Lower lobe of right lung (tissue), 2 donors: ENCODE results near the gene HTR2B. TPM values are rescaled to one million over a fixed set of nuclear protein-coding genes. Genes with fewer than 3 reads are reported as not detected.
A peak's percentile ranks its signal among the peaks of the same experiment; 100 is the strongest.

ENCODE experiments used
- ATAC-seq, 2 donors: fragments of 200-7000 bp; cut with Tn5 transposase; one replicate each; pipeline ENCODE4 v1.9.1; 2020 to 2022; ENCODE audit warnings: mild to moderate bottlenecking in 2 of 2, moderate library complexity in 2 of 2
- DNase-seq: peaks from one replicate; pipeline ENCODE4 v3.0.0-alpha.2; 2020
- H3K27ac ChIP-seq: fragments of 200-600 bp; one replicate; pipeline ENCODE4 v1.8.0; 2022
- H3K27me3 ChIP-seq: fragments of 200-600 bp; one replicate; pipeline ENCODE4 v1.8.0; 2022; ENCODE audit warnings: low read depth
- H3K36me3 ChIP-seq: fragments of 200-600 bp; one replicate; pipeline ENCODE4 v1.8.0; 2022; ENCODE audit warnings: mild to moderate bottlenecking
- H3K4me1 ChIP-seq: fragments of 200-600 bp; one replicate; pipeline ENCODE4 v1.8.0; 2022
- H3K4me3 ChIP-seq: fragments of 200-600 bp; one replicate; pipeline ENCODE4 v1.8.0; 2022; ENCODE audit warnings: mild to moderate bottlenecking
- H3K9me3 ChIP-seq: fragments of 200-600 bp; one replicate; pipeline ENCODE4 v1.8.0; 2022
- CTCF ChIP-seq: fragments of 200-600 bp; IDR thresholded peaks from one replicate; pipeline ENCODE4 v1.8.0; 2022; ENCODE audit warnings: antibody characterized with exemption, mild to moderate bottlenecking
- intact Hi-C: fragments of 100-400 bp; cut with DNase I; formaldehyde crosslinking; loops from one replicate; pipeline ENCODE4 v1.11.0; 2022
- total RNA-seq: library from RNA; stranded (reverse); fragmentation: NEBNext Ultra II Directional; extraction: Animal tissue kit (Norgen Biotek cat#: 25700); gene quantifications from one replicate; pipeline ENCODE4 v1.2.1, GENCODE V29; 2021
- donor health status: DM: no; HTN: yes; CAD: no; lungs with severe emphysema.

HTR2B gene
- total RNA-seq, 1 donor from 2014 or later = 0.65 TPM

GRCh38 chr2:231161252-231161839, 36.5 kb upstream of the HTR2B start:
- no peaks in the 10 kb centered on the region for H3K27me3 ChIP-seq
- H3K27ac ChIP-seq = peak overlapping the region; percentile 52
- H3K4me3 ChIP-seq = no peak overlapping the region
- no peak for TF ChIP-seq CTCF
- ATAC-seq (no peak), DNase-seq (no peak)
- peaks cover 44% of the 10 kb centered on the region for H3K36me3 ChIP-seq
- intact Hi-C loops = no loop called here
- peaks cover 9% of the 10 kb centered on the region for H3K4me1 ChIP-seq
- H3K9me3 ChIP-seq = no peaks in the 10 kb centered on the region

DNA sequence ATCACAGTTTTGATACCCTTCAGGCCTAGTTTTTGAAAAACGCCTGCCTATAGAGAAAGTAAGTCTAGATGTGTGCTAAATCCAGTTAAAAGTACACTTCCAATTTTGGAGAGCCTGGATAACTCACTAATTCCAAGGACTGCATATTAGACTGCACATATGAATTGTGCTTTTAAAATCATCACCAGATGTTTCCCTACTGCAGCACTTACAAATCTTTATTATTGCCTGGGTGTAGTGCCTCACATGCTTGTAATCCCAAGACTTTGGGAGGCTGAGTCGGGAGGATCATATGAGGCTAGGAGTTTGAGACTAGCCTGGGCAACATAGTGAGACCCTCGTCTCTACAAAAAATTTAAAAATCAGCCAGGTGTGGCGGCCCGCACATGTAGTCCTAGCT, 35.9 kb upstream of the HTR2B start:
- Histone ChIP-seq H3K27me3 (no peaks in the 10 kb centered on the region), H3K9me3 (no peaks in the 10 kb centered on the region), H3K4me1 (peaks cover 9% of the 10 kb centered on the region), H3K4me3 (no peak overlapping the region), H3K27ac (no peak overlapping the region), H3K36me3 (peaks cover 37% of the 10 kb centered on the region)
- ATAC-seq (no peak), DNase-seq (no peak)
- TF ChIP-seq CTCF = no peak
- intact Hi-C loops = no loop called here

DNA sequence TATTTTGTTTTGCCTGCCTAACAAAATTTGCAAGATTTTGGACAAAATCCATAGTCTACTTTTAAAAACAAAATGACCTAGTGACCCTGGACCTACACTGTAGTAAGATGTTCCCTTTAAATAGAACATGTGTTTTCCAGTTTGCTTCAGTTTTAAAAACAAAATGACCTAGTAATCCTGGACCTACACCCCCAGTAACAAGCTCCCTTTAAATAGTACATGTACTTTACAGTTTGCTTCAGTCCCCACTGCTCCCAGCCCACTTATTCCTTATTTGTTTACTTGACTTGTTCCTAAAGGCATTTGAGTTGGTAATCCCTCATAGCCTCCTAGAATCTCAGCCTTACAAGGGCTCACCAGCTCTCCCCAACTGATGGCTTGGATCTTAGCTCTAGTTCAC, 34.5 kb upstream of the HTR2B start:
- Histone ChIP-seq H3K4me1 (peaks cover 9% of the 10 kb centered on the region), H3K9me3 (no peaks in the 10 kb centered on the region), H3K27ac (no peak overlapping the region), H3K36me3 (peaks cover 35% of the 10 kb centered on the region), H3K27me3 (no peaks in the 10 kb centered on the region), H3K4me3 (no peak overlapping the region)
- intact Hi-C loops = no loop called here
- no peak for DNase-seq
- no peak for TF ChIP-seq CTCF
- ATAC-seq = no peak

DNA sequence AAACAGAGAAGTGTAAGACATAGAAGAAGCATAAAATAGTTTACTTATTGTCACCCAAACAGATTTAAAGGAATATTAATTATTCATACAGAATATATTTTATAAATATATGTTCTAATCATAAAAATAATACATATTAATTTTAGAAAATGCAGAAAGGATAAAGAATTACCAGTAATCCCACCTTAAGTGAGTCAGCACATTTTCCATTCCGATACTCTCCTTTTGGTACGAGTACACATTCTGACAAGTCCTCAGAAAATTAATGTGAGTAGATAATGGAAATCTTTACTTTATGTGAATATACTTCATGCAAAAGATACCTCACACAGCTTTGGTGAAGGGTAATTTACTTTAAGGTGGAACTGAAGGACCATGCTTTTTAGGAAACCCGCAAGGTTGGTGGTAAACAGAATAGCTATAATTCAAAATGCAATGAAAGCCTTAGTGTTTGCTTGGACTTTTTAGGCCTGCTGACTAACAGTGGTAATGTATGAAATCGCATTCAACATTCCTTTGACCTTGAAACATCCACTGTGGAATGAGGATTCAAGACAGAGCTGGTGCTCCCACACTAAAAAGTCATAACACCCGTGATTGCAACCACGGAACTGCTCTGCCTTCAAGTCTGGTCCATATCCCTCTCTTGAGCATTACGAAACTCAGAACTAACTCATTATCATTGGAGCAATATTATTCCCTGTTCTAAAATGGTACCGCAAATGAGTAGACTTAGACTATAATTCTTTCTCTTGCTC, 28.1 kb upstream of the HTR2B start:
- H3K4me1 ChIP-seq = no peaks in the 10 kb centered on the region
- no peak overlapping the region for H3K4me3 ChIP-seq
- peaks cover 50% of the 10 kb centered on the region for H3K36me3 ChIP-seq
- H3K9me3 ChIP-seq = no peaks in the 10 kb centered on the region
- DNase-seq (no peak), ATAC-seq (no peak)
- H3K27ac ChIP-seq = no peak overlapping the region
- intact Hi-C loops = no loop called here
- no peak for TF ChIP-seq CTCF
- H3K27me3 ChIP-seq = no peaks in the 10 kb centered on the region

DNA sequence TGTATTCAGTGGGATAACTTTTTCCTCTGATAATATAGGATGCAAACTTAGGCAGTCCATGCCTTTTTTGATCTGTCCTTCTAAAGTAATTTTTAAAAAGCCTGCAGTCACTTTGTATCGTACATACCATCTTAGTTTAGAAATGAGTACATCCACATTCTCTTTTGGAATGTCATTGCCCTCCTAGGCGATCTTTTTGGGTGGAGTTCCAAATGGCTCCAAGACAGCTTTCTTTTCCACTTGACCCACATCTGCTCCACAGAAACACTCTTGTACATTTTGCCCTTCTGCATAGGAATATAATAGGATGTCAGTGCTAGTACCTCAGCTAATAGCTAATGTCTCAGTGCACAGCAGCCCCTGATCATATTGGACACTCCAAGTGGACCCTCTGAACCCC, 21.8 kb upstream of the HTR2B start:
- H3K36me3 ChIP-seq = peaks cover 39% of the 10 kb centered on the region
- no peak for TF ChIP-seq CTCF

More for the DNA sequence above, 21.8 kb upstream of the HTR2B start:
- Histone ChIP-seq H3K9me3 (no peaks in the 10 kb centered on the region), H3K27ac (no peak overlapping the region), H3K27me3 (no peaks in the 10 kb centered on the region), H3K4me3 (no peak overlapping the region), H3K4me1 (no peaks in the 10 kb centered on the region)
- intact Hi-C loops = no loop called here
- no peak for ATAC-seq
- DNase-seq = no peak
